K562 (cell line): ENCODE measurements around the gene OGFR.

ENCODE experiments used
- ADNP ChIP-seq: fragments of 200-800 bp; sonication (Bioruptor generic); IDR thresholded peaks from 2 replicates; pipeline ENCODE4 v1.6.1; 2016; ENCODE audit warnings: missing genetic modification characterization, missing compliant biosample characterization
- ATF2 ChIP-seq: sonication (generic); formaldehyde crosslinking; IDR thresholded peaks from 2 replicates; pipeline ENCODE4 v1.8.1; 2022; ENCODE audit warnings: missing genetic modification reagents
- CHD2 ChIP-seq: IDR thresholded peaks from 2 replicates; pipeline ENCODE4 v1.6.1; 2011; ENCODE audit warnings: low read depth, low read length
- EZH2 ChIP-seq: IDR thresholded peaks from 2 replicates; pipeline ENCODE4 v1.6.1; 2012; ENCODE audit warnings: low read depth, mild to moderate bottlenecking, inconsistent platforms, low read length, borderline replicate concordance
- KDM1A ChIP-seq, 2 experiments: fragments of 450-650 bp; IDR thresholded peaks; 2 replicates each; pipeline ENCODE4 v1.6.1; 2016; ENCODE audit warnings: mild to moderate bottlenecking in 2 of 2
- NBN ChIP-seq: fragments of 450-650 bp; IDR thresholded peaks from 2 replicates; pipeline ENCODE4 v1.6.1; 2016; ENCODE audit warnings: low read depth, mild to moderate bottlenecking
- POLR2AphosphoS5 ChIP-seq: IDR thresholded peaks from 2 replicates; pipeline ENCODE4 v1.6.1; 2011; ENCODE audit warnings: mild to moderate bottlenecking, low read depth, low read length, moderate library complexity; ENCODE audit not compliant: control insufficient read depth, insufficient read depth
- THRA ChIP-seq: fragments of 450-650 bp; IDR thresholded peaks from 2 replicates; pipeline ENCODE4 v1.6.1; 2017; ENCODE audit warnings: mild to moderate bottlenecking, moderate library complexity
- ZFP30 ChIP-seq: fragments of 250-450 bp; sonication (Bioruptor Pico); IDR thresholded peaks from 2 replicates; pipeline ENCODE4 v1.8.0; 2022; ENCODE audit warnings: moderate library complexity, mild to moderate bottlenecking, inconsistent platforms, borderline replicate concordance
- ZNF766 ChIP-seq: fragments of 200-800 bp; sonication (Bioruptor generic); conservative IDR thresholded peaks from 2 replicates; pipeline ENCODE4 v1.6.1; 2016; ENCODE audit warnings: missing genetic modification characterization, missing compliant biosample characterization
- TF ChIP-seq, protein P1 (sequence below), 3 experiments: IDR thresholded peaks in 2 of 3; conservative IDR thresholded peaks in 1 of 3; 2 replicates each; pipeline ENCODE4 v1.5.1; 2011 to 2012; ENCODE audit warnings: low read length in 3 of 3, mild to moderate bottlenecking in 3 of 3, control low read depth in 2 of 3, improper control_type of control experiment in 1 of 3, inconsistent platforms in 1 of 3, low read depth in 1 of 3, mixed read lengths in 1 of 3, moderate library complexity in 1 of 3; ENCODE audit not compliant: insufficient read depth in 2 of 3

DNA sequence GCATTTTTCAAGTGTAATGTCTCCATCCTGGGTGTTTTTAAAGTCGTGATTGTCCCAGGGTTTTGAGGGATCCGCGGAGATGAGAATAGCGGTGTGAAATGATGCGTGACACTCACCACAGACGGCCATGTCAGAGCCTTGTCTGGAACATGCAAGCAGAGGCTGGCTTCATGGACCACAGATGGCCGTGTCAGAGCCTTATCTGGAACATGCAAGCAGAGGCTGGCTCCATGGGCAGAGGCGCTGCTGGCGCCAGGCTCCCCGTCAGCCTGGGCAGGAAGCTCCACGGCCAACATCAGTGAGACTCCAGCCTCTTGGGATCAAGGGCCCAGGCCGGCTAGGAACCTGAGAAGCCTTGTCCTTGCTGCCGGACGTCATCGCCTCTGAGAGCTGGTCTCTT is 16.0 kb upstream of the OGFR start:
- TF ChIP-seq CHD2 (no peak), ADNP (tag) (no peak), THRA (no peak), EZH2 (no peak), POLR2AphosphoS5 (no peak), ZFP30 (CRISPR knock-in tag) (no peak), KDM1A (IDR thresholded peaks at IDR 0.05) (no peak), NBN (no peak), ZNF766 (CRISPR knock-in tag) (no peak), ATF2 (CRISPR knock-in tag) (no peak)
- TF ChIP-seq, protein P1, sequence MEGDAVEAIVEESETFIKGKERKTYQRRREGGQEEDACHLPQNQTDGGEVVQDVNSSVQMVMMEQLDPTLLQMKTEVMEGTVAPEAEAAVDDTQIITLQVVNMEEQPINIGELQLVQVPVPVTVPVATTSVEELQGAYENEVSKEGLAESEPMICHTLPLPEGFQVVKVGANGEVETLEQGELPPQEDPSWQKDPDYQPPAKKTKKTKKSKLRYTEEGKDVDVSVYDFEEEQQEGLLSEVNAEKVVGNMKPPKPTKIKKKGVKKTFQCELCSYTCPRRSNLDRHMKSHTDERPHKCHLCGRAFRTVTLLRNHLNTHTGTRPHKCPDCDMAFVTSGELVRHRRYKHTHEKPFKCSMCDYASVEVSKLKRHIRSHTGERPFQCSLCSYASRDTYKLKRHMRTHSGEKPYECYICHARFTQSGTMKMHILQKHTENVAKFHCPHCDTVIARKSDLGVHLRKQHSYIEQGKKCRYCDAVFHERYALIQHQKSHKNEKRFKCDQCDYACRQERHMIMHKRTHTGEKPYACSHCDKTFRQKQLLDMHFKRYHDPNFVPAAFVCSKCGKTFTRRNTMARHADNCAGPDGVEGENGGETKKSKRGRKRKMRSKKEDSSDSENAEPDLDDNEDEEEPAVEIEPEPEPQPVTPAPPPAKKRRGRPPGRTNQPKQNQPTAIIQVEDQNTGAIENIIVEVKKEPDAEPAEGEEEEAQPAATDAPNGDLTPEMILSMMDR (IDR thresholded peaks at IDR 0.05 in 2 of 3, conservative IDR thresholded peaks at IDR 0.05 in 1 of 3; ENCODE audit: insufficient read depth in 2 of 3, low read depth in 1 of 3, low read length in 3 of 3): no peak
